Trophoblast cell (in vitro differentiated cells and primary cell): Measurements from ENCODE around the gene CIT.

ENCODE experiments used
- DNase-seq, 2 donors: peaks; one replicate each; pipeline ENCODE4 v3.0.0-alpha.2; 2016
- H2AFZ ChIP-seq: 2 replicates; pipeline ENCODE4 v1.6.1; 2013; ENCODE audit warnings: low read length, moderate library complexity, mild to moderate bottlenecking; ENCODE audit not compliant: insufficient read depth, poor library complexity
- H2AK5ac ChIP-seq: 2 replicates; pipeline ENCODE4 v1.6.1; 2013; ENCODE audit warnings: mild to moderate bottlenecking, low read length
- H2BK120ac ChIP-seq: 2 replicates; pipeline ENCODE4 v1.6.1; 2013; ENCODE audit warnings: low read length, mild to moderate bottlenecking, moderate library complexity; ENCODE audit not compliant: insufficient read depth, poor library complexity
- H2BK12ac ChIP-seq: 2 replicates; pipeline ENCODE4 v1.6.1; 2013; ENCODE audit warnings: mild to moderate bottlenecking, low read length, moderate library complexity
- H2BK5ac ChIP-seq: 2 replicates; pipeline ENCODE4 v1.6.1; 2013; ENCODE audit warnings: low read length, low read depth, moderate library complexity, mild to moderate bottlenecking; ENCODE audit not compliant: poor library complexity
- H3K14ac ChIP-seq: 2 replicates; pipeline ENCODE4 v1.6.1; 2013; ENCODE audit warnings: mild to moderate bottlenecking, low read length
- H3K18ac ChIP-seq: 2 replicates; pipeline ENCODE4 v1.6.1; 2013; ENCODE audit warnings: mild to moderate bottlenecking, low read length
- H3K23ac ChIP-seq: 2 replicates; pipeline ENCODE4 v1.6.1; 2013; ENCODE audit warnings: low read length
- H3K27ac ChIP-seq: 2 replicates; pipeline ENCODE4 v1.5.1; 2013; ENCODE audit warnings: low read depth, mild to moderate bottlenecking, inconsistent platforms, low read length, moderate library complexity
- H3K27me3 ChIP-seq: 2 replicates; pipeline ENCODE4 v1.6.1; 2013; ENCODE audit warnings: inconsistent platforms, mild to moderate bottlenecking, low read length, moderate library complexity; ENCODE audit not compliant: insufficient read depth
- H3K36me3 ChIP-seq, 2 experiments: 1 replicate in 1 of 2; 2 replicates in 1 of 2; pipeline ENCODE4 v1.6.1; 2013; ENCODE audit warnings: low read length in 2 of 2, mild to moderate bottlenecking in 2 of 2, moderate library complexity in 1 of 2; ENCODE audit not compliant: insufficient read depth in 2 of 2, control insufficient read depth in 1 of 2
- H3K4ac ChIP-seq: 2 replicates; pipeline ENCODE4 v1.6.1; 2013; ENCODE audit warnings: low read depth, mild to moderate bottlenecking, low read length, moderate library complexity
- H3K4me1 ChIP-seq, 2 experiments: 1 replicate in 1 of 2; 2 replicates in 1 of 2; pipeline ENCODE4 v1.6.1; 2013; ENCODE audit warnings: low read length in 2 of 2, mild to moderate bottlenecking in 2 of 2, moderate library complexity in 1 of 2; ENCODE audit not compliant: insufficient read depth in 2 of 2, control insufficient read depth in 1 of 2
- H3K4me2 ChIP-seq: 2 replicates; pipeline ENCODE4 v1.6.1; 2013; ENCODE audit warnings: inconsistent platforms, mild to moderate bottlenecking, low read length, moderate library complexity
- H3K4me3 ChIP-seq: 2 replicates; pipeline ENCODE4 v1.5.1; 2013; ENCODE audit warnings: mild to moderate bottlenecking, low read depth, low read length, inconsistent platforms
- H3K79me1 ChIP-seq: one replicate; pipeline ENCODE4 v1.6.1; 2013; ENCODE audit warnings: low read length
- H3K79me2 ChIP-seq: 2 replicates; pipeline ENCODE4 v1.6.1; 2013; ENCODE audit warnings: low read length, mild to moderate bottlenecking; ENCODE audit not compliant: control insufficient read depth, insufficient read depth, poor library complexity
- H3K9ac ChIP-seq: 2 replicates; pipeline ENCODE4 v1.6.1; 2013; ENCODE audit warnings: mild to moderate bottlenecking, low read length
- H3K9me3 ChIP-seq: 2 replicates; pipeline ENCODE4 v1.6.1; 2013; ENCODE audit warnings: low read depth, mild to moderate bottlenecking, control low read depth, inconsistent platforms, low read length; ENCODE audit not compliant: insufficient read depth
- H4K12ac ChIP-seq: 2 replicates; pipeline ENCODE4 v1.6.1; 2013; ENCODE audit warnings: low read depth, mild to moderate bottlenecking, low read length, moderate library complexity
- H4K8ac ChIP-seq: 2 replicates; pipeline ENCODE4 v1.6.1; 2013; ENCODE audit warnings: low read depth, mild to moderate bottlenecking, low read length, moderate library complexity
- H4K91ac ChIP-seq: one replicate; pipeline ENCODE4 v1.6.1; 2013; ENCODE audit warnings: low read depth, mild to moderate bottlenecking, low read length, moderate library complexity
- WGBS: extraction: QIAGEN DNeasy Blood & Tissue Kit; methylation state at CpG from one replicate; pipeline ENCODE4 v1.1.7; 2013; ENCODE audit warnings: missing lambda C conversion rate; ENCODE audit not compliant: insufficient read length, insufficient coverage; ENCODE audit errors: extremely low coverage; 5-methylcytosine and 5-hydroxymethylcytosine counted together

The CIT gene

GRCh38 chr12:119671070-119671469 is 206.1 kb downstream of the CIT start:
- Histone ChIP-seq H2AFZ (no peak overlapping the region), H4K8ac (no peak overlapping the region), H3K4me3 (no peak overlapping the region), H3K27me3 (no peaks in the 10 kb centered on the region), H4K12ac (no peak overlapping the region), H3K4ac (no peak overlapping the region), H3K36me3 (peaks cover 26 to 41% of the 10 kb centered on the region in 2 experiments), H4K91ac (no peak overlapping the region), H2BK120ac (no peak overlapping the region), H3K4me2 (no peak overlapping the region), H3K14ac (no peak overlapping the region), H3K79me1 (peaks cover 5% of the 10 kb centered on the region), H3K9ac (no peak overlapping the region), H2BK12ac (no peak overlapping the region), H3K18ac (no peak overlapping the region), H3K4me1 (no peaks in the 10 kb centered on the region), H3K9me3 (no peaks in the 10 kb centered on the region), H3K79me2 (peaks cover 5% of the 10 kb centered on the region), H2AK5ac (no peak overlapping the region), H3K23ac (no peak overlapping the region), H3K27ac (no peak overlapping the region), H2BK5ac (no peak overlapping the region)
- no CpG with 5 or more reads among the region's 3 CpGs for WGBS
- DNase-seq = no peak

GRCh38 chr12:119669744-119670472 is 207.2 kb downstream of the CIT start:
- Histone ChIP-seq H4K12ac (peak overlapping the region; percentile 59), H3K79me2 (peaks cover 5% of the 10 kb centered on the region), H2BK5ac (no peak overlapping the region), H3K14ac (no peak overlapping the region), H2BK12ac (no peak overlapping the region), H3K9ac (no peak overlapping the region), H4K91ac (no peak overlapping the region), H2AK5ac (no peak overlapping the region), H3K23ac (no peak overlapping the region), H3K27ac (no peak overlapping the region), H3K27me3 (no peaks in the 10 kb centered on the region), H3K4me3 (no peak overlapping the region), H3K4me1 (no peaks in the 10 kb centered on the region), H3K4ac (peak overlapping the region; percentile 56), H3K18ac (no peak overlapping the region), H4K8ac (no peak overlapping the region), H3K9me3 (no peaks in the 10 kb centered on the region), H3K4me2 (no peak overlapping the region), H3K36me3 (peaks cover 19 to 32% of the 10 kb centered on the region in 2 experiments), H2AFZ (no peak overlapping the region), H2BK120ac (no peak overlapping the region), H3K79me1 (peaks cover 5% of the 10 kb centered on the region)
- no peak for DNase-seq
- WGBS = no CpG with 5 or more reads among the region's 11 CpGs

GRCh38 chr12:119668324-119668841 is 208.7 kb downstream of the CIT start:
- Histone ChIP-seq H3K9me3 (no peaks in the 10 kb centered on the region), H3K23ac (no peak overlapping the region), H3K14ac (peak overlapping the region; percentile 98), H2AK5ac (peak overlapping the region; percentile 93), H3K27ac (peak overlapping the region; percentile 95), H2BK120ac (peak overlapping the region; percentile 83), H3K4me3 (peak overlapping the region; percentile 82), H4K12ac (peak overlapping the region; percentile 83), H3K18ac (peak overlapping the region; percentile 88), H3K27me3 (no peaks in the 10 kb centered on the region), H3K4me1 (no peaks in the 10 kb centered on the region), H3K79me2 (peaks cover 5% of the 10 kb centered on the region), H2BK5ac (peak overlapping the region; percentile 70), H2AFZ (peak overlapping the region; percentile 96), H4K8ac (peak overlapping the region; percentile 99), H3K4me2 (peak overlapping the region; percentile 98), H4K91ac (peak overlapping the region; percentile 95), H2BK12ac (no peak overlapping the region), H3K79me1 (peaks cover 5% of the 10 kb centered on the region), H3K4ac (peak overlapping the region; percentile 82), H3K36me3 (peaks cover 8 to 16% of the 10 kb centered on the region in 2 experiments), H3K9ac (peak overlapping the region; percentile 77)
- WGBS = no CpG with 5 or more reads among the region's 14 CpGs
- peak in 1 of 2 donors; percentile 27 for DNase-seq

GRCh38 chr12:119667577-119668323 is 209.4 kb downstream of the CIT start, which contains the start of gene PRKAB1:
Gene PRKAB1 (plus strand): TSS chr12:119668133. CDS start chr12:119668245, 112 bp downstream.
- no CpG with 5 or more reads among the region's 69 CpGs for WGBS
- H3K4me1 ChIP-seq = no peaks in the 10 kb centered on the region
- peak within 1 kb of the TSS; percentile 82 for H3K4me3 ChIP-seq
- H2AK5ac ChIP-seq = peak within 1 kb of the TSS; percentile 93
- H3K4me2 ChIP-seq = peak within 1 kb of the TSS; percentile 98
- peak; percentile 99 for DNase-seq
- H4K12ac ChIP-seq = peak within 1 kb of the TSS; percentile 83
- H3K79me1 ChIP-seq = peaks cover 5% of the 10 kb centered on the region
- H3K23ac ChIP-seq = no peak within 1 kb of the TSS
- peak within 1 kb of the TSS; percentile 96 for H2AFZ ChIP-seq
- peaks cover 3 to 13% of the 10 kb centered on the region in 2 experiments for H3K36me3 ChIP-seq
- peak within 1 kb of the TSS; percentile 95 for H4K91ac ChIP-seq
- H3K9ac ChIP-seq = peak within 1 kb of the TSS; percentile 77
- H2BK12ac ChIP-seq = no peak within 1 kb of the TSS
- H4K8ac ChIP-seq = peak within 1 kb of the TSS; percentile 99
- H2BK120ac ChIP-seq = peak within 1 kb of the TSS; percentile 83
- peak within 1 kb of the TSS; percentile 95 for H3K27ac ChIP-seq
- H3K18ac ChIP-seq = peak within 1 kb of the TSS; percentile 88
- peaks cover 5% of the 10 kb centered on the region for H3K79me2 ChIP-seq
- H3K4ac ChIP-seq = peak within 1 kb of the TSS; percentile 82
- no peaks in the 10 kb centered on the region for H3K9me3 ChIP-seq
- H3K27me3 ChIP-seq = no peaks in the 10 kb centered on the region
- peak within 1 kb of the TSS; percentile 98 for H3K14ac ChIP-seq
- peak within 1 kb of the TSS; percentile 70 for H2BK5ac ChIP-seq
